Thoracic aorta (tissue), 2 donors: Measurements from ENCODE around the gene RARG. TPM values are rescaled to one million over a fixed set of nuclear protein-coding genes. Genes with fewer than 3 reads are reported as not detected.

Experiments used
- ATAC-seq: fragments of 150-250 bp; one replicate; pipeline ENCODE4 v1.8.0; 2017; ENCODE audit warnings: low read depth; ENCODE audit not compliant: insufficient number of reproducible peaks, low FRiP score
- DNase-seq: peaks from one replicate; pipeline ENCODE4 v3.0.0-alpha.2; 2020; ENCODE audit warnings: low spot score
- H3K27ac ChIP-seq, 2 donors: fragments of 200-600 bp; sonication (generic); 1 replicate in 1 of 2; 2 replicates in 1 of 2; pipeline ENCODE4 v1.5.1; 2016; ENCODE audit warnings: mild to moderate bottlenecking in 2 of 2, moderate library complexity in 2 of 2
- H3K27me3 ChIP-seq: fragments of 200-600 bp; sonication (generic); replicated peaks from 2 replicates; pipeline ENCODE4 v1.6.0; 2016; ENCODE audit warnings: mild to moderate bottlenecking; ENCODE audit not compliant: insufficient read depth
- H3K36me3 ChIP-seq: fragments of 200-600 bp; sonication (generic); one replicate; pipeline ENCODE4 v1.5.1; 2016
- H3K4me1 ChIP-seq, 2 donors: fragments of 200-600 bp; sonication (generic); 1 replicate in 1 of 2; 2 replicates in 1 of 2; pipeline versions ENCODE4 v1.5.1 to v1.6.0; 2016; ENCODE audit warnings: low read depth in 2 of 2, mild to moderate bottlenecking in 1 of 2; ENCODE audit not compliant: control insufficient read depth in 1 of 2
- H3K4me3 ChIP-seq: fragments of 200-600 bp; sonication (generic); 2 replicates; pipeline ENCODE4 v1.5.1; 2016; ENCODE audit warnings: mild to moderate bottlenecking
- H3K9me3 ChIP-seq: fragments of 200-600 bp; sonication (generic); 2 replicates; pipeline ENCODE4 v1.5.1; 2016
- CTCF ChIP-seq: fragments of 200-600 bp; sonication (generic); IDR thresholded peaks from one replicate; pipeline ENCODE4 v1.5.1; 2019; ENCODE audit warnings: antibody characterized with exemption
- total RNA-seq, 2 donors: library from RNA; depleted of rRNA; stranded (reverse); fragments of >200 nt; gene quantifications; one replicate each; pipeline versions ENCODE4 v1.1.0 to v1.2.3, GENCODE V29; 2016

The RARG gene
- total RNA-seq, 2 donors from 2014 or later, result 25.7 to 37.5 TPM

- no peak for DNase-seq
- H3K36me3 ChIP-seq, result no peaks in the 10 kb centered on the region
- H3K4me3 ChIP-seq, result no peak overlapping the region
- no peaks in the 10 kb centered on the region for H3K27me3 ChIP-seq
- peaks cover 9 to 18% of the 10 kb centered on the region in 2 donors for H3K4me1 ChIP-seq
- TF ChIP-seq CTCF, result no peak
- no peak overlapping the region for H3K27ac ChIP-seq
- no peaks in the 10 kb centered on the region for H3K9me3 ChIP-seq
- ATAC-seq, result no peak
Observed at GRCh38 chr12:53194973-53195372, 37.0 kb downstream of the RARG start.

- H3K4me1 ChIP-seq, result peaks cover 9 to 19% of the 10 kb centered on the region in 2 donors
- H3K36me3 ChIP-seq, result no peaks in the 10 kb centered on the region
- no peak overlapping the region for H3K27ac ChIP-seq
- H3K4me3 ChIP-seq, result no peak overlapping the region
- no peaks in the 10 kb centered on the region for H3K9me3 ChIP-seq
- H3K27me3 ChIP-seq, result no peaks in the 10 kb centered on the region
- no peak for TF ChIP-seq CTCF
- ATAC-seq, result no peak
- DNase-seq, result no peak
Observed at GRCh38 chr12:53193985-53194716, 37.9 kb downstream of the RARG start.

DNA sequence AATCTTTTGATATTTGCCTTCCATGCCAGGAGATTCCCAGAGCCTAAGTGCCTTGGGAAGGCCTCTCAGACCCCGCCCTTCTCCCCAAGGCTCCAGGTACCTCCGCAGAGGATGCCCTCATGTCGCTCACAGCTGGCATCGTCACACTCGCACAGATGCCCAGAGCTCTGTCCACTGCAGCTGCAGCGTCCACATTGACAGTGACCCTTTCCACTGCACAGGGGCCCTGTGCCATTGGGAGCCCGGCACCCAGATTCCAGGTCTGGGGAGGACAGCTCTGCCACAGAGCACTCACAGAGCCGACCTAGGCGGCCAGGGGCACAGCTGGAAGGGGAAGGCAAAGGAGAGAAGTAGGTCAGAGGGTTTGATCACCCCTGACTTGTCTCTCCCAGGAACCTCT, 39.0 kb downstream of the RARG start:
- H3K4me1 ChIP-seq, result peaks cover 7 to 17% of the 10 kb centered on the region in 2 donors
- no peak for DNase-seq
- H3K4me3 ChIP-seq, result no peak overlapping the region
- no peak for TF ChIP-seq CTCF
- peaks cover 5% of the 10 kb centered on the region for H3K36me3 ChIP-seq
- ATAC-seq, result no peak
- H3K27me3 ChIP-seq, result no peaks in the 10 kb centered on the region
- no peaks in the 10 kb centered on the region for H3K9me3 ChIP-seq
- no peak overlapping the region for H3K27ac ChIP-seq

DNA sequence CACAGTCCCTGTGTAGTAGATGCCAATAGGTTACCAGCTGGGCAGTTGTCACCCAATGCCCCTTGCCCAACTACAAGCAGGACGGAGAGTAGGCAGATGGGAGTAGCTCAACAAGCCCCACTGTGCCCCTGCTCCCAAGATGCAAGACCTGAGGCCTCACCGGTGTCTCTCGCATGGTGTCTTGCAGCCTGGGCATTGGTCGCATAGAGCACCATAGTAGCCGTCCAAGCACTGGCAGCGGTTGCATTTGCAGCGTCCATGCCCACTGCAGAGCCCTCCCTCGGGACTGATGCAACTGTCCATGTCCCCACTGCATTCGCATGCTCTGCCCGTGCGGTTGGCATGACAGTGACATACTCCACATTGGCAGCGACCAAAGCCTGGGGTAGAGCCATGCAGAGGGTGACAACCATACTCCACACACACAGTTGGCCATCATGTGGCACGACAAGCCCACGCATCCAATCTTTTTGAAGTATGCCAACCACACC, 39.4 kb downstream of the RARG start:
- Histone ChIP-seq H3K4me3 (no peak overlapping the region), H3K27ac (no peak overlapping the region), H3K4me1 (peaks cover 4 to 13% of the 10 kb centered on the region in 2 donors), H3K9me3 (no peaks in the 10 kb centered on the region), H3K27me3 (no peaks in the 10 kb centered on the region), H3K36me3 (peaks cover 10% of the 10 kb centered on the region)
- no peak for ATAC-seq
- no peak for DNase-seq
- TF ChIP-seq CTCF, result no peak

DNA sequence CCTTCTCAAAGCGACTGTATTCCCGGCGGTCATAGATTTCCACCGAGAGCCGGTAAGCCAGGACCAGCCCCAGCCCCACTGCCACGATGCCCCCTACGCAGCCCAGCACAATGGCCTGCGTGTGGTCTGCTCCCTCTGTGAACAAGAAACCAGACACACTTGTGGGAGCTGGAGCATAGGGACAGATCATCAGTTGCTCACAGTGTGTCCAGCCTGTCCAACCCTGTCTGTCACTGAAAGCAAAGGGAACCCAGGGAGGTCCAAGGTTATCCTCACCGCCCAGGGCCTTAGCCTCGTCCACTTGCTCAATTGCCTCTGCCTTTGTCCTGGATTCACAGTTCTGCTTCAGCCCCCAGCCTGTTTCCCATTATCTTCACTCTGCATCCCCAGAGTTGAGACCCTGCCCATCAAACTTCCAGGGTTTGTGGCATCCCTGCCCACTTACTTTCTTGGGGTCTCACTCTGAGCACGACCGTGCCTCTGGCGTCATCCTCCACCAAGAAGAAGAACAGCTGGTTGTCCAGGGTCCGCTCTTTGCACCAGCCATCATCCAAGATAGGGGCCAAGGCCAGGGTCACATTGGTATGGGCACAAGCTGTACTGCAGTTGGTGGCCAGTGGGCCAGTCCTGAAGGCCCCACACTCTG, 40.0 kb downstream of the RARG start:
- no peak for ATAC-seq
- H3K9me3 ChIP-seq, result no peaks in the 10 kb centered on the region
- H3K4me3 ChIP-seq, result no peak overlapping the region
- H3K27me3 ChIP-seq, result no peaks in the 10 kb centered on the region
- peaks cover 0 to 7% of the 10 kb centered on the region in 2 donors for H3K4me1 ChIP-seq
- no peak for TF ChIP-seq CTCF
- H3K36me3 ChIP-seq, result peaks cover 14% of the 10 kb centered on the region
- no peak for DNase-seq
- H3K27ac ChIP-seq, result no peak overlapping the region
